GM19372 (cell line): Measurements from ENCODE around the gene PTPRD.
A peak's percentile ranks its signal among the peaks of the same experiment; 100 is the strongest.

Experiments used
- ATAC-seq: cut with Tn5 transposase; IDR thresholded peaks from one replicate; pipeline ENCODE4 v1.9.1; 2021; ENCODE audit warnings: mild to moderate bottlenecking, low read depth, moderate library complexity; ENCODE audit not compliant: unreplicated experiment

Gene PTPRD

DNA sequence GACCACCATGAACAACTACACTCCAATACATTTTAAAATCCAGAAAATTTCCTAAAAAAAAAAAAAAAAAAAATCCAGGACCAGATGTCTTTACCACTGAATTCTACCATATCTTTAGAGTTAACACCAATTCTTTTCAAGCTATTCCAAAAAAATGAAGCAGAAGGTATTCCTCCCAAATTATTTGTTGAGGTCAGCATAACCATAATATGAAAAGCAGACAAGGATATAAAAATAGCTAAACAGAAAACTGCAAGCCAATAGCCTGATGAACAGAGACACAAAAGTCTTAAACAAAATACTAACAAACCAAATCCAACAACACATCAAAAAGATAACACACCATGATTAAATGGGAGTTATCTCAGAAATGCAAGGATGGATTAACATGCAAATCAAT is 695.4 kb downstream of the PTPRD start:
- ATAC-seq: no peak

DNA sequence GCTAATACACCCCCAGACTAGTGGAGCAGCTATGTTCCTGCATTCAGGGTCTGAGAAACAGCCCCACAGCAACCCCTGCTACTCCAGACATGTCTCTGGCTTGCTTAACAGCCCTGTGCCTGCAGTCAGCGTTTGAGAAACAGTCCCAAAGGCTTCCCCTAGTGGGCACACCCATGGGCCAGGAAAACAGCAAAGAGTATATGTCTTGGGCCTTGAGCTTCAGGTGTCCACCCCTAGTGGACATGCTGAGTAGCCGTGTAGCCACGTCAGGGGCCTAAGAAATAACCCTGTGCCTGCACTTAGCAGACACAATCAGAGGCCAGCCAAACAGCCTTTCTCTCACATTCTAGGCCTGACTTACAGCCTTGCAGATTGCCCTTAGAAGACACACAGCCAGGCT is 698.6 kb downstream of the PTPRD start:
- no peak for ATAC-seq

DNA sequence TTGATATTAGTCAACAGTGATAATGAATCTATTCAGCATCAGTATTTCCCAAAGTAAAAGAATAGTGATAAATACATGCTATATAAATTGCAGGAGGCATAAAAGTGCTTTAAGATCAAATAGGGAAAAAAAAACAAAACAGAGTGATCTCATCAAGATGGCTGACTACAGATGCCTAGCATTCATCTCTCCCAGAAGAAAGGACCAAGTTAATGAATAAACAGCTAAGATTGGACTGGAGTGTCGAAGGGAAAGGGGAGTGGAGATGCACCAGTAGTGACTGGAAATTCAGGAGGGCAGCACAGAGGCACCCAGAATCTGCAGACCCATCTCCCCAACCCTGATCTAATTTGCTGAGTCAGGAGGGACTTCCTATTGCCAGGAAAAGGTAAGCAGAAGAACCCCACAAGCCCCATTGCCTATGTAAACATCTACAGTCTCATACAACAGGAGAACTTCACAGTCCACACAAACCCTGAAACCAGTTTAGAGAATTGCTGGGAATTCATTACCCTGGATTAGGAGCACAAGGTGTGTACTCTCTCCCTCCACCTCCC is 699.4 kb downstream of the PTPRD start:
- no peak for ATAC-seq

DNA sequence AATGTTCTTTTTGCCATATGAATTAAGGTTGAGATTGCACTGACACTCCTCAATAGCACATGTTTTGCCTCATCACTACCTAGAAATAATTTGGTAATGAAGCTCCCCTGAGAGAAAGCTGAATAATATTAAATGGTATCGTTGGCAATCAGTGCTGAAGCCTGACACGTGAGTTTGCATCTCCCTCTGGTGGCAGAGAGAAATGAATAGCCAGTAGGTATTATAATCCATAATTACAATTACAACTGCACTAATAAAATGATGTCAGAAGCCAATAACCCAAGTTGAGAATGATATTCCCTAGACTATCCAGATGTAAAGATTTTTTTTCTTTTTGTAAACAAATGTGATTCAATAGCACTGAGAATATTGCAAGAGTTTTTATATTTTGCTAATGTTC is 700.3 kb downstream of the PTPRD start:
- ATAC-seq: no peak

DNA sequence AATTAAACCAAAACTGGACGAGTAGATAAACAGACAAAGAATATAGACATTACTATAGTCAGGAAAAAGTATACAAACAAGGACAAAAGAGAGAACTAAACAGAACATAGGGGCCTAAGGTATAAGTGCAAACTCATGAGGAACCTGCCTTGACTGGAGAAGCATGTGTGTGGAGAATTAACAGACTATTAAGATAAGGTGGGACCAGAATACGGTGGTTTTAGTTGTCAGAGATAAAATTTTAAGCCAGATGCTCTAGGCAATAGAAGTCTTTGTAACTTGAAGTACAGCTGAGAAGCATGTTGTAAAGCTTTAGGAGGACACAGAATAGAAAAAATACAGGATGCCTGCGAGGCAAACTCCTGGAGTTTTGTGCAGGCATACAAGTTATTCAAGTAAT is 707.1 kb downstream of the PTPRD start:
- no peak for ATAC-seq

DNA sequence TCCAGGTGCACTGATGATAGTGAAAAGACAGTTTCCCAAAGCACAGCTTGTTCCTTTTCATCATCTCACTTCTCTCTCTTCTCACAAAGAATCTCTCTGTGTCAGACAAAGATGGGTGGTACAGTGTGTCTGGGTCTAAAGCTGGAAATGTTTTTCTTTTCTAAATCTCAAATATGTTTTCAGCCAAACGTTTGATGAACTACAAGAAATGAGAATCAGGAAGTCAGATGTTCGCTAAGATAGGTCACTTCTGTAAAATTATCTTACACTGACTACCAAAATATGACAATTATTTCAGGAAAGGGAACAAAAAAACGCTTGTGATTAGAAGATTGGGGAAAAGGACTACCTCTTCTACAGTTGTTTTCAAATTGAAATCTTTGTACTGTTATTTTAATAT is 708.8 kb downstream of the PTPRD start:
- no peak for ATAC-seq

DNA sequence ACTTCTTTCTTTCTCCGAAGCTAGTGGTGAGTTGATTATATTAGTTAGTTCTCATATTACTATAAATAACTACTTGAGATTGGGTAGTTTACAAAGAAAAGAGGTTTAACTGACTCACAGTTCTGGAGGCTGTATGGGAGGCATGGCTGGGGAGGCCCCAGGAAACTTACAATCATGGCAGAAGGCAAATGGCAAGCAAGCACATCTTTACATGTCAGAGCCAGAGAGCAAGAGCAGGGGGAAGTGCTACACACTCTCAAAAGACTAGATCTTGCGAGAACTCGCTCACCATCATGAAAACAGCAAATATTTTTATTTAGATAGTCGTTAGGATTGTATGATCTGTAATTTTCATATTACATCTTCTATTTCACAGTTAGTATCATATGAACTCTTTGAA is 711.2 kb downstream of the PTPRD start:
- ATAC-seq: no peak

DNA sequence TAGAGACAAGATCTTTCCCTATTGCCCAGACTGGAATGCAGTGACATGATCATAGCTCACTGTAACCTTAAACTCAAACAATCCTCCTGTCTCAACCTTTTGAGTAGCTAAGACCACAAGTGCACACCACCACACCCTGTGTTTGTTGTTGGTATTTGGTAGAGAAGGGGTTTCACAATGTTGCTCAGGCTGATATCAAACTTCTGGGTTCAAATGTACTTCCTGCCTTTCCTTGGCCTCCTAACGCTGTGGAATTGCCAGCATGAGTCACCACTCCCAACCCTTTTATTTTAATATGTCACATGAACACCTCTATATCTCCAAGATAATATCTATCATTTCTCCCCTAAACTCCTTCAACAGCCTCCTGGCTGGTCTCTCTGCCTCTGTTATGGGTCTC is 719.0 kb downstream of the PTPRD start:
- ATAC-seq: no peak

DNA sequence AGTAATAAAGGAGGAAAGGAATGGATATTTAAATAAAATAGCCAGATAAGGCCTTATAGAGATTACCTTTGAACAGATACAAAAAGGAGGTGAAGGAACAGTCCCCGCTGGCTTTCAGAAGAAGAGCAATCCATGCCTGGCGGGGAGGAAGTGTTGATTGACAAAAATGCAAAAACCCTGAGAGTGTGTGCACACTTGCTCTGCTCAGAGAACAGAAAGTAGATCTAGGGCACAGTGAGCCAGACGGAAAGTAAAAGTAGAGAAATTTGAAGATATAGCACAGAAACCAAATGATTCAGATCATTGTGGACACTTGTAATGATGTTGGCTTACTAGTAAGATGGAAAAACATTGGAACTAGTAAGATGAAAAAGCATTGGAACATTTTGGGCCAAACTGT is 720.6 kb downstream of the PTPRD start:
- ATAC-seq: no peak

DNA sequence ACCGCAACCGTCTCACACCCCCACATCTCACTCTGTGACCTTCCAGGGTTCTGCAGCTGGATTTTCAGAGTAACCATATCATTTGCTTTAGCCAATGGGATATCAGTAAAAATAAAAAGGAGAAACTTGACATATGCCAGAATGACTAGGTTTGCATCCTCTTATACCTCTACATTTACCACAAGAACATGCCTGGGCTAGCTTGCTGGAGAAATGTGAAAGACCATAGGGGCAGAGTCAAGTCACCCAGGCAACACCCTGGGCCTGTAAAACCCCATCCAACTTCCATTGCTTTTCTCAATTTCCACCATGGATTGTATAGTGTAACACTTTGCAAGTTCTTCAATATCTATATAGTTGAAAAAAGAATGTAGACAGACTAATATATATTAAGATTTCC is 731.1 kb downstream of the PTPRD start:
- ATAC-seq: no peak

DNA sequence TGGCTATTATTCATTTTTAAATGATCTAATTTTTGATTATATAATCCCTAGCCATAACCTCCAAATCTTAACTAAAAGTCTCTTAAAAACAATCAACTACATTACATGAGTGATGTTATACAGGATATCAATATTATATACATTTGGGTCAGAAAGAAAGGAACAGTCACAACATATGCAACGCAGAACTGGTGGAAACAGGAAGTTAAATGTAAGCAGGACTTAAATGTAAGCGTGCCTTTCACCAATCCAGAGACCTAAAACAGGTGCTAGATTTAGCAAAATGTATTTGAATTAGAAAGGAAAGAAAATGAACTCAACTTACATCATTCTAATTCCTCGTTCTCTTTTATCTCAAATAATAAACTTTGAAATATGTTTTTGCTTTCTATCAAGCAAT is 738.5 kb downstream of the PTPRD start:
- no peak for ATAC-seq

DNA sequence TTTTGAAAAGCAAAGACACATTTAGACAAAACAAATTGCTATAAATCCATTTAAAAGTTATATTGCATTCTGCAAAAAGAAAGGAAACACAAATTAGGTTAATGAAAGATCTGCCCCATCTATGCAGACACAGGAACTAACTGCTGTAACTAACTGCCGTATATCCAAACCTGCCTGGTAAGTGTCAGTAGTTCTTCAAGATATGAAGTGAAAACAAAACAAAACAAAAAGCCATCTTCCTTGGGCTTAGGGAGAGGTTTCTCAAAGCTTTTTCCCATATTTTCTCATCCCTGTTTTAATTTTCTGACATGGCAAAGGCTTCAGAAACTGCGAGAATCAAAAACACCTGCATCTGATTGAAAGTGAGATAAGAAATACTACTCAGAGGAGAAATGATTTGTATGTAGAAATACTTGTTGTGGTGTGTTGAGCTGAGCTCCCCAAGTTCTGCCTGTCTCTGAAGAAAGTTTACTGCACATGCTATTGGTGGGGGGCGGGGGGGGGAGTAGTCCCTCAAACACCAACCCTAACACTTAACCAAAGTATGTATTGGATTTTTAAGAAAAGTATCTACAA is 750.5 kb downstream of the PTPRD start:
- ATAC-seq: no peak

DNA sequence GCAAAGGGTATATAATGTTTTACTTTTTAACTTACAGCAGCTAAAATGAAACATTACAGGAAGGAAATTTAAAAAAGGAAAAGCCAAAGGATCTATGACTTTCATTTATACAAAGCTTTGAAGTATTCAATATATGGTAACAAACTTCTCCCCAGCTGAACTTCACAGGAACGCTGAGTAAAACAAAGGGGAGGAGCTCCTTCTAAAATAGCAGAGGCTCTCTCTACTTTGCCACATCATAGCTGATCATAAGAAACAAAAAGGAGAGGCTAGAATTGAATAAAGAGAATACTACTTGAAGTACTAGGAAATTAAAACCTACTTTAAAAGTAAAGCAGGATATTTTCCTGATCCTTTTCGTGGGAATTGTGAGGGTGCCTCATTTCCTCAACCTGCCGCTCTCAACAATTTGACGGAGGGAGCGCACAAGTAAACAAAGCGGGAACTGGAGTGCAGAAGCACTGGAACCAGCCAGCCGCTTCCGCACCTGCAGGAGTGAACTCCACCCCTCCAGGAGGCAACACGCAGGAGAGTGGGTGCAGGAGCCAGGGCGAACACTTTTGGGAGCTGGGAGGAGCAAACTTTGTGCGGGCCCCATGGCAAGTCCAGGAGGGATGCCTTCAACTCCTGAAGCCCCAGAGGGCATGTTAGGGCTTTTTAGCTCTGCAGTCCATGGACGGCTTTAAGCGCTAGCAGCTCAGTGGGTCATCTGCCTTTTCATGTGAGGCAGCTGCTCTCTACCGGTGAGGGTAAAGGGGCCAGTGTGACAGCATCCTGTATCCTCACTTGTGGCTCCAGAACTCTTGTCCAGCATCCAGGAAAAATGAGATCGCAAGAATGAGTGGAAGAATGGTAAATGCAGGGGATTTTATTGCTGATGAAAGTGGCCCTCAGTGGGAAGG is 757.4 kb downstream of the PTPRD start:
- no peak for ATAC-seq

DNA sequence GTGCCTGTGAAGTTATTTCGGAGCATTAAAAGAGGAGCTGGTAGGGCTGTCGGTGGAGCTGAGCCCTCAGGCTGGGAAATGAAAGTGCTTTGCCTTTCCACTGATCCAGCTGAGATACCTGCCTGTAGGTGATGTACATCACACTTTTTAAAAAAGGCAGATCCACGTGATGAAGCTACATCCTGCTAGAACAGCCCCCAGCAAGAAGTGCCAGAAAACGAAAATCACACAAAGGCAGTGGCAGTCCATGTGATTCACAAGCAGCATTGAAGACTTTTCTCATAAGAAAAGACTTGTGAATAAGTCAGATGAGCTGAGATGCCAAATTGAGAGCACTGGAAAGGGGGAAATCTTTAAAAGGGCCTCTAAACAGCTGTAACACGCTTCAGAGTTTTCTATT is 765.1 kb downstream of the PTPRD start:
- no peak for ATAC-seq

DNA sequence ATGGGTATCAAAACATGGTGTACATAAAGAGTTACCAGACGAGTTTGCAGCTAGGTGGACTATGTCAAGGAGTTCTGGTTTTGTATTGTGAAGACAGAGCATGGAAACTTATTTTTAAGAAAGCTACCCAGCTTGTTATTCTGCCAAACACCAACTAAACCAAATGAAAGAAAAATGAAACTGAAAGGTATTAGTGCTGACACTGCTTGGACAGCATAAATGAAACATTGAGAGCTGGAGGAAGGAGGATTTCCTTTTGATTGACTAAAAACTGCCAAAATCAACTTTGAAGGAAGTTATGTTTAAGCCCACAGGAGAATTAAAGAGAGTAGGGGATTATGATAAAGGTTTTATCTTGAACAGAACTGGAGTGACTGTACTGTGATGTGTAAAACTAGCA is 766.2 kb downstream of the PTPRD start:
- peak; percentile 89 for ATAC-seq

DNA sequence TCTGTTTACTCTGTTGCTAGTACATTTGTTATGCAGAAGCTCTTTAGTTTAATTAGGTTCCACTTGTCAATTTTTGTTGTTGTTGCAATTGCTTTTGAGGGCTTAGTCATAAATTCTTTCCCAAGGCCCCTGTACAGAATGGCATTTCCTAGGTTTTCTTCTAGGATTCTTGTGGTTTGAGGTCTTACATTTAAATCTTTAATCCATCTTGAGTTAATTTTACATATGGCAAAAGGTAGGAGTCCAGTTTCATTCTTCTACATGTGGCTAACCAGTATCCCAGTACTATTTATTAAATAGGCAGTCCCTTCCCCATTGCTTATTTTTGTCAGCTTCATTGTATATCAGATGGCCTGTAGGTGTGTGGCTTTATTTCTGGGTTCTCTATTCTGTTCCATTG is 792.4 kb downstream of the PTPRD start:
- no peak for ATAC-seq

DNA sequence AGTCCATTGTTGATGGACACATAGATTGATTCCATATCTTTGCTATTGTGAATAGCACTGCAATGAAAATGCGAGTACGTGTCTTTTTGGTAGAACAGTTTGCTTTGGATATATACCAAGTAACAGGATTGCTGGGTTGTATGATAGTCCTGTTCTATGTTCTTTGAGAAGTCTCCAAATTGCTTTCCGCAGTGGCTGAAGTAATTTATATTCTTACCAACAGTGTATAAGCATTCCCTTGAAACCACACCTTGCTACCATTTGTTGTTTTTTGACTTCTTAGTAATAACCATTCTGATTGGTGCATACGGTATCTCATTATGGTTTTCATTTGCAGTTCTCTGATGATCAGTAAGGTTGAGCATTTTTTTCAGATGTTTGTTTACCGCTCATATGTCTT is 792.9 kb downstream of the PTPRD start:
- no peak for ATAC-seq

DNA sequence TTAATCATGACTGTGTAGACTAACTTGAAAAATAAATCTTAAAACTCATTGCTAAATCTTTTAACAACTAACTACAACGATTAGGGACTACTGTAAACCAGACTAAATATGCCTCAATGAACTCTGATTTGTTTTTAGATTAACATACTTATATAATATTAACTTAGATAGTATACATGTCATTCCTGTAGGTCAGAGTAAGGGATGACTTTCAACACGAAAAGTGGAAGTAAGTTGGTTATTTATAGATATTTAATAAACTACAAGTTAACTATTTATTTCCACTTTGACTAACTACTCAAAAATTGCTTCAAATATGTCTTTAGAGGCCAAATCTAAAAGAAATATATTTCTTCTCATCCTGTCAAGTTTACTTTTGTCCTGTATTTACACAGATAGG is 795.6 kb downstream of the PTPRD start:
- ATAC-seq: no peak

DNA sequence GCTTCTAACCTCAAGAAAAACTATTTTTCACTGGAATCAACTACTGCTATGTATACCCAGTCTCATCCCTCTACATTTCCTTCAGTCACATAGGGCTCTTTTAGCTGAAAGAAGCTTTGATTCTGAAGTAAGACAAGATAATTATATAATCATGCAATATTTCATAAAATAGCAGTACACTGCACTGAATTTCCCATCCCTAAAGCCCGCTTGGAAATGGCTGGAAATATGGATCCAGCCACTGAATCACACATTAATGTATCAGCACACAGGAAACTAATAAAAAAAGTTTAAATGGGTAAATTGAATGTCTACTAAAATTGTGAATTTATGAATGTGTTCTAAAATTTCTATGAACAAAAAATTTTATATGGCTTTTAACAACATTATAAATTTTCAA is 808.7 kb downstream of the PTPRD start:
- ATAC-seq: no peak

DNA sequence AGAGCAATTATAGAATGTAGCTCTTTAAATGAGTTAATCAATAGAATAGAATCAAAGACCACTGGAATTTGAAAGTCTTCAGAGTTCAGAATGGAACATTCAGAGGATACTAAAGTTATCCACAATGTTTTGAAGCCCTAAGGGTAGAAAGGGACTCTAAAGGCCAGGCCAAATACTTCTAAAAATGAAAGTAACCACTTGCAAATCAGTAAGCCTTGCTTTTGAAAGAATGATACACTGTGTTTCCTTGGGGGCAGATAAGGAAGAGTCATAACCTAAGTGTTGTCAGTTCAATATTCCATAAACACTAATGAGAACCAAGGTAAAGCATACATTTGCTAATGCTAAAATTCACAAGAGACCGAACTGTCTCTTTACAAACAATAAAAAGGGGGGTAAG is 813.5 kb downstream of the PTPRD start:
- ATAC-seq: no peak

DNA sequence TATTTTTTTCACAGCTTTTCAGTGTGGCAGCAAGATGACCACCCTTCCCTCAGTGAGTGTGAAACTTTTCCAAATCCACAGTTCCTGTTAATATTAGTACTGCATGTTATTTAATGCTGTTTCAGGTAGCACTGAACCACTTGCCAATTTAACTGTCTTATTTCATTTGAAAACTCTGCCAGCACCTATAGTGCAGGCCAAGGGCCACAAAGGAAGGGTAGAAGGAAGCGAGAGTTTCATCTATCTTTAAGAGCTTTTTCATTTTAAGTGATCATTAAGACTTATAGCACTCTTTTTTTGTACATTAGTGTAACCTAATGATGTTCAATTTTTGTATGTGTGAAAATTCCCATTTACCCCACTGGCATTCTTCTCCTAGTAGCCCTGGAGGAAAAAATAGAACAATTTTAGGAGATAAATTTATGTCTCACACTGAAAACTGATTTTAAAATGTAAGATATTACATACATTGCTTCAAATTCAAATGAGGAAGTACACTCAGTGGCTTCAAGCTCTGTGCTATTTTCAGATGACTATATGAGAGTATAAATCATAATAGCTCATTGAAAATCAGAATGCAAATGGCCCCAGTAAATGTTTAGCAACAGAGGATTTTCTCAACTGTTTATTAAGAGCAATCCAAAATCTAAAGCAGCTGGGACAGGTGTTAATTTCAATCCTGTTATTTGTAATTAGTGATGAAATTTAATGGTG is 820.5 kb downstream of the PTPRD start:
- ATAC-seq: no peak
